C4-2B (cell line): ENCODE results near the gene HRAS.

Experiments used
- CTCF ChIP-seq: fragments of 450-650 bp; conservative IDR thresholded peaks from 2 replicates; pipeline ENCODE4 v1.5.1; 2017; ENCODE audit warnings: mild to moderate bottlenecking
- ZFX ChIP-seq: fragments of 450-650 bp; IDR thresholded peaks from 2 replicates; pipeline ENCODE4 v1.6.1; 2017

GRCh38 chr11:488579-488978 lies 46.8 kb downstream of the HRAS start:
- no peak for TF ChIP-seq CTCF
- TF ChIP-seq ZFX: no peak
